ENCODE measurements around the gene ACOT11.

ACOT11 gene

DNA sequence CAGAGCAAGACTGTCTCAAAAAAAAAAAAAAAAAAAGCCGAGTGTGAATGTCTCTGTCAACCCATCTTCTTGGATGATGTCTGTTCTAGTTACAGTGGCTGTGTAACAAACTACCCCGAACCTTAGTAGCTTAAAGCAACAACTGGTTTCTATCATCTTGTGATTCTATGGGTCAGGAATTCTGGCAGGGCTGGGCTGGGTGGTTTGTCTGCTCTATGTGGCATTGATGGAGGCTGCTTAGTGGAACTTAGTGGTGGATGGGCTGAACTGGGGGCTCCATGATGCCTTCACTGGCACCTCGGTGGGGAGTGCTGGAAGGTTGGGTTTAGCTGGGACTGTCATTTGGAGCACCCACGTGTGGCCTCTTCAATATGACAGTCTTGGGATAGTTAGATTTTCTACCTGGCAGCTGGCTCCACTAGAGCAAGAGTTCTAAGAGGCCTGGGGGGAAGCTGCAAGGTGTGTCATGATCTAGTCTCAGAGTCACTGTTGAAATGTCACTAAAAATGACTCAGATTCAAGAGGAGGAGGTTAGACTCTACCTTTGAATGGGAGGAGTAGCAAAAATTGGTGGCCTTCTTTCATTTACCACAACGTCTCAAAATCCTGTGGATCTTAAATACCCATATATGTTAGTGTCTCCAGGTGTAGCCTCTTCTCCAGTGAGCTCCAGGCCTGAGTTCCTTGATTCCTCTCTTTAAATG lies 18.6 kb downstream of the ACOT11 start:
- DNase-seq: no peak

DNA sequence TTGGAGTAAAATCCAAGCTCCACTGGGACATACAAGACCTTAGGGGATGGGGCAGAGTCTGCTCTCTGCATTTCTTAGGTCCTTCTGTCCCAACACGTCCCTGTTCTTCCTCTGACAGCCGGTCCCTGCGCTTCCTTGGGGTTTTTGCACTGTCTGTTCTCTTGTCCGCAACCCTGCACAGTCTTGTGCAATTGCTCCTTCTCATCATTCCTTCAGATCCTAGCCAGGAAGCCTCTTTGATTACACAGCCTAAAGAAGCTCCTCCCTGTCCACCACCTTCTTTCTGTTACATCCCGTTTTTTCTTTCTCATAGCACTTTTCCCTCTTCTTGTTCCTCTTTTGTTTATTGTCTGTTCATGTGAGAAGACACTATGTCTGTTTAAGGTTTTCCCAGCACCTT lies 19.9 kb downstream of the ACOT11 start:
- no peak for DNase-seq

DNA sequence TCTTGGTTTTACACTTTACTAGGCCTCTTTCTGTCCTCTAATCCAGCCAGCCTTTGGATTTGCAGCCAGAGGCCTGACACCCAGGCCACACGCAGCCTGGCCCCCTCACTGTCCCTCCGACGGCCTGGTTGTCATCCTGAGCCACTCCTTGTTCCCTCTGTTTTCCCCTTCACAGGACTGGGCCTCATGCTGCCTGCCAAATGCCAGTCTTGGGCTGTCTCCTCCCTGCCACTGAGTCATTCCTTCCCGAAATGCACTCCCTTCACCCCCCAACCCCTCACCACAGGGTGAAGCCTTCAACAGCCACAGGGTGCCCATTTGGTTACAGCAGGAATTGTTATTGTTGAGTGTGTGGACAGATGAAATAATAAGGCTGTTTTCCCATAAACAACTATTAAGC lies 21.3 kb downstream of the ACOT11 start:
- DNase-seq: no peak

DNA sequence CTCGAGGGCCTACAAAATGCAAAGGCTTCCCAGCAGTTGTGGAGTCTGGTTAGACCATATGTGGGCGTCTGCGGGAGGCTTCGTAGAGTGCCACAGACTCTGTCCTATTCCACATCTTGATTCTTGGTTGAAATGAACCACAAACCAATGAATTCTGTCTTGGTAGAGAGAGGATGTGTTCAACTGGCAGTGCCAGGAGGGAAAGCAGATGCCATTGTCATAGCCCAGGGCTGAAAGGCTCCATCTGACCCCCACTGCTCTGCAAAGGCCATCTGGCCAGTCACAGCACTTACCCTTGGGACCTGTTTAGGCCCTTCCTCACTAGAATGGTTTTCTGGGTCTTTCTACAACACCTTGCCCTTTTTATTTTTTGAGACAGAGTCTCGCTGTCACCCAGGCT lies 22.1 kb downstream of the ACOT11 start:
- DNase-seq: no peak

DNA sequence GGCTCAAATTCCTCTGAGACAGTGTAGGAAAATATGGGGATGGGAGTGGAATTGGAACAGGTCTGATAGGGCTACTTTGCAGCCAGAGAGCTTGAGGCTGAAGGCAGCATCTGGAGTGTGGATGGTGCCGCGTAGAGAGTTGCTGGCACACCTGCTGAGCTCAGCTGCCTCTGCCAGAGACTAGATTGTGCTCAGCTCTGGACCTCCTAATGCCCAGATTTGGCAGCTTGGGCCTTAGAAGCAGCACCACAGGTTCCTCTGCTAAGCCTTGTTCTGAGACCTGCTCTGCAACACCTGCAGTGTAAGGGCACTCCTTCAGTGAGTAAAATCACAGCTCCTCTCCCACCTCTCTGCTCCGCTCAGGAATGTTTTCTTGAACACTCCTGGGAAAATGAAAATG lies 23.3 kb downstream of the ACOT11 start:
- DNase-seq: no peak

DNA sequence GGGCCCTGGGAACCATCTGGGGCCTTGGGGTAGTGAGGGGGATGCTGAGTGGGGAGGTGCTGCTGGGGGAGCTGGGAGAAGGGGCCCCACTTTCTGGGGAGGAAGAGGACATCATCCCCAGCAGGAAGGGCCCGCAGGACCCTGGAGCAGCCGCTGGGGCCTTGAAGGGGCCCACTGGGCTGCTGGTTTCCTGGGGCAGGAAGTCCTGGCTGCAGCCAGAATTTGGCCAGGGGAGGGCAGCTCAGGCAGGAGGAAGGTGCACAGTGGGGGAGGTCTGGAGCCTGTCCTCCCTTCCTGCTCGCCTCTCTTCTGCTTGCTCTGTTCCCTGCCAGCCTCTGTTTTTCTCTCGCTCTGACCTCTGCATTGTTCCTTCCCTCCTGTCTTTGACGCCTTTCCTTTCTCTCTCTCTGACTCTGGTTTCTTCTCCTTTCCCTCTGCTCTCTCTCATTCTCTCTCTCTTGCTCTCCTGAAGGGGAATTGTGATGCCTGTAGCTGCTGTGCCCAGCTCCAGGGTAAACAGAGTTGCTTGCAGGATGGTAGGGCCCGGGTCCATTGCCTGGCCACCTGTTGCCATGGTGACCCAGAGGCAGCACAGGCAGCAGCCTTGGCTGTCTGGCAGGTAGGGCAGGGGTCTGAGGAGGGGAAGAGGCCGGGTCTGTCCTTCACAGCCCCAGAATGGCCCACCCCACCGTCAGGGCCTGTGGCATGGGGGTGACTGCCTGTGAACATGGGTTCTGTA lies 23.9 kb downstream of the ACOT11 start:
- no peak for DNase-seq

DNA sequence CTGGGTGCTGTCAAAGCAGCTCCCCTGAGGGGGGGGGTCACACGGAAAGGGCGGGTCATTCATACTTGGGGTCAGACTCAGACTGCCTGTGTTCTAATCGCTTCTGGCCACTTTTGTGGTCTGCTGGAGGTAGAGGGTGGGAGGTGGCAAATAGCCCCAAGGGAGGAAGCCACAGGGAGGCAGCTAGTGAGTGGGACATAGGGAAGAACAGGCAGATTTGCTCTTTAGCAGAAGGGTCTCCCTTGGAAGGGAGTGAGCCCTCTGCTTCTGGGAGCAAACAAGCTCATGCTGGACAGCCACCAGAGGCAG lies 24.5 kb downstream of the ACOT11 start:
- no peak for DNase-seq

DNA sequence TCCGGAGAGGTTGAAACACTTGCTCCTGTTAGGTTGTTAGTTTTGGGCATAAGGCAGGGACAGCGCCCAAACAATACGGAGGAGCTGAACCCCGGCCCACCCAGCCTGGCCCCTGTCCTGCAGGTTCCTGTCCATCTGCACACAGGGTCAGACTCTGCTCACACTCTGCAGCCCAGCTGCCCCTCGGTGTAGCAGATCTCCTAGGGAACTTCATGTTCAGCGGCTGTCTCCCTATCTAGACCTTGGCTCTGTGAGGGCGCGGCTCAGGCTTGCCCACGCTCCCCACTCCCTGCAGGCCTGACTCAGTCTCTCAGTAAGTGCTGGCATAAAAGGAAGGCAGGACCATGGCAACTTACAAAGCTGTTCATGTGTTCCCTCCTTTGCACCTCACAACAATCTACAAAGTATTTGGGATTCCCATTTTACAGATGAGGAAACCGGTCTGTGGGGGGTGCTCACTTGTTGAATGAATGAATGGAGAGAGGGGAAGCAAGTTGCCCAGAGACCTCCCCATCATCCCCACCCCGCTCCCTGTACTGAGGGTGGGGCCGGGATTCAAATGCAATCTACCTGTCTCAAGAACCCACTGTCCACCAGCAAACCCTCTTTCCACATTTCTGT lies 26.2 kb downstream of the ACOT11 start:
- DNase-seq: no peak

DNA sequence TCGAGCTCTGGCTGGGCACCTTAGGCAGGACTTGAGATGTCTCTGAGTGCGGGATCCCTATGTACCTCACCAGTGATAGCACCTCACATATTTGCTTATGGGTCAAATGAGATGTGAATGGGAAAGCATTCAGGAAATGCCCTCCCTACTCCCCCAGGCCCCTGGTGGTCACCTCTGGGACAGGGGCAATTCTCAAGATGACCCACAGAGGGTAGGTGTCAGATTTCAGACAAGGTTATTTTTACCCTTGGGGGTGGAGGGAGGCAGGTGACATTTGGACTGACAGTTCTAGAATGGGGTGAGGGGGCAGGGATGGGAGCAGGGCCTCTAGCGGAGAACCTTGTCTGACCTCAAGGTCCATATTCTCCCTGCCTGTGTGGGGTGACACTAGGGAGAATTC lies 27.1 kb downstream of the ACOT11 start:
- no peak for DNase-seq

DNA sequence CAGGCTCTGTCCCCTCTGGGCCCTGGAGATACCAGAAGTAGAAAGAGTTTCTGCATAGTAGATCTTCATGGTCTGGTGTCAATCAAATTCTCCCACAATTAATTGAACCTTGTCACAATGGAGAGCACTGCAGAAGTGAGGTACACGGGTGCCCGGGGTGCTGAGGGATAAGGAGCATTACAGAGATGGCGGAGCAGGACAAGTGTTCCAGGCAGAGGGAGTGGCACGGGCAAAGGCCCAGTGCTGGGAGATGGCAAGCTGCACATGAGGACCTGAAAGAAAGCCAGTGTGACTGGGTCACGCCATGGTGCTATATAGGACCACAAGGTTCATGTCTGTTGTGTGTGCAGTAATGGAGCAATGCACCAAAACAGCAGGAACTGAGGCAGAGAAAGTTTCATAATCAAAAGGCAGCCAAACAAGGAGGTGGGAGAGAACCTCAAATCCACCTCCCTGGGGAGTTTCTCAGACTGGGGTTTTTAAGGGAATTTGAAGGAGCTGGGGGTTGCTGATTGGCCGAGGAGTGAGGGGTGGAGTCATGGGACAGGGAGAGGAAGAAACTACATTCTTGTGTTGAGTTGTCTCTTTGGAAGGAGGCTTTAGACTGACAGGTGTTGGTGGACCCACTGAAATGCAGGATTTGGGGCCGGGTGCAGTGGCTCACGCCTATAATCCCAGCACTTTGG lies 27.7 kb downstream of the ACOT11 start:
- no peak for DNase-seq

DNA sequence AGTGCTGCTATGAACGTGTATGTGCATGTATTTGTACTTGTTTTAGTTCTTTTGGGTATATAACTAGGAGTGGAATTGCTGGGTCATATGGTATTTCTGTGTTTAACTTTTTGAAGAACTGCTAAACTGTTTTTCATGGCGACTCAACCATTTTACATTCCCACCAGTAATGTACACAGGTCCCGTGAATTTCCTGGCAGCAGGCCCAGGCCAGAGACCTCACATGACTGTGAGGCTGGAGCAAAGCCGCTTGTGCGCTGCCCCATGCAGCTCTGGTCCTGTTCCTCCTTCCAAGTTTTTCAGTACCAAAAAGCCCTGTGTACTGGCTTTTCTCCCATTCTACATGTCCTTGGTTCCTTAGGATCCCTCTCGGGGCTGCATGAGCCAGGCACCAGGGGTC lies 29.6 kb downstream of the ACOT11 start:
- DNase-seq: no peak

DNA sequence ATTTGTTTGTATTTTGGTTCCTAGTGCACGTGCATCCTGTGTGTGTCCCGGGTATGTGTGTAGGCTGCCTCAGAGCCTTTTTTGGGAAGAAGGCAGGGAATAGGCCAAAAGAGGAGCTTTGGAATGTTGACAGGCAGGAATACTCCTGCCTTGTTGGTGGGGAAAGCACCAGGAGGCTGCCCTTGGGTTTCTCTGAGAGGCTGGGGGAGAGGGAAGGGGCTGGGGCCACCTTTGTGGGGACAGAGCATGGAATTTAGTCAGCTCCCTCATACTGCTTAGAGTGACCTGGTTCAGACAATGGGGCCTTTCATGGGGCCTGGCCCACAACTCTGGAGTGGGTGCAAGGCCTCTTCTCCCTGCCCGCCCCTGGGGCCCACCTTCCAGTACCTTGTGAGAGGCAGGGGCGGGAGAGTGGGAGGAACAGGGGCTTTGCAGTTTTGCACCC lies 31.3 kb downstream of the ACOT11 start:
- no peak for DNase-seq

DNA sequence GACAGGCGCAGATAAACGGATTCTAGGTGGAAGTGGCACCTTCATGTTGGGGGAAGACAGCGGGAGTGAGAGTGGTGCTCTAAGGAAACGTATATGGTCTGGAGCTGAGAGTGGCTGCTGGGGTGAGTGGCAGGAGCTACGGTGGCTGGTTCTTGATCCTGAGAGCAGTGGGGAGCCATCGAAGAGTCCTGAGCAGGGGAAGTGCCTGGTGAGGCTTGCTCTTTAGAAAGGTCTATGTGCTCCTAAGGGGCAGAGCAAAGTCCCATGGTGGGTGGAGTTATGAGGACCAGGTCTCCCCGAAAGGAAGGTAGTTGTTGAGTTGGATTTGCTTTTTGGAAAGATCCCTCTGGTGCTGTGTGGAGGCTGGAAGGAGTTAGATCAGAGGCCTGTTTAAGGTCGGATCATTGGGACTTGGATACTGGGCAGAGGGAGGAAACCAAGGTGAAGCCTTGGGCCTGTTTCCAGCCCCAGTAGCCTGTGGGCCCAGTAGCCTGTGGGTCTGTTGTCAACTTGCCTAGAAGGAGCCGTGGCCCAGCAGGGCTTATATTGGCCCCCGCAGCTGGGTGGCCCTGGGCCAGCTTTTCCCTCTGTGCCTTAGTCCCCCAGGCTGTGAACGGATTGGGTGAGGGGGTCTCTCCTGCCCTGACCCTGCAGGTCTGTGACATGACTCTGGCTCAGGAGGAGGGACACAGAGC lies 33.0 kb downstream of the ACOT11 start:
- no peak for DNase-seq

DNA sequence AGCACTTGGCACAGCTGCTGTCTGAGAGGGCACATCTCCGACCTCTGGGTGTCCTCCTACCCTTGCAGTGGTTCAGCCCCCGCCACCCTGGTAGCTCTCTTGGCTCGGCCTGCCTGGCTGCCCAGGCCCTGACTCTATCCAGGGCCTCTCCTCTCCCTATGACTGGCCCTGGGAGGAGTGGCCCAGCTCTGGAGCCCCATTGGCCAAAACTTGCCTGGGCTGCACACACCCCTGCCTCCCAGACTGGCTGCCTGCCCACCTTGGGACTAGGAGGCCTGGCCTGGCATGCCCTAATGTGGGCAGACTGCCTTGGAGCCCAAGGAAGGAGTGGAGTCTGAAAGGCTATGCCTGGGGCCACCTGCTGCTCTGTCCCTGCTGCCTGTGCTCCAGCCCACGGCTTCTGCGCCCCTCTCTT lies 33.6 kb downstream of the ACOT11 start:
- no peak for DNase-seq

DNA sequence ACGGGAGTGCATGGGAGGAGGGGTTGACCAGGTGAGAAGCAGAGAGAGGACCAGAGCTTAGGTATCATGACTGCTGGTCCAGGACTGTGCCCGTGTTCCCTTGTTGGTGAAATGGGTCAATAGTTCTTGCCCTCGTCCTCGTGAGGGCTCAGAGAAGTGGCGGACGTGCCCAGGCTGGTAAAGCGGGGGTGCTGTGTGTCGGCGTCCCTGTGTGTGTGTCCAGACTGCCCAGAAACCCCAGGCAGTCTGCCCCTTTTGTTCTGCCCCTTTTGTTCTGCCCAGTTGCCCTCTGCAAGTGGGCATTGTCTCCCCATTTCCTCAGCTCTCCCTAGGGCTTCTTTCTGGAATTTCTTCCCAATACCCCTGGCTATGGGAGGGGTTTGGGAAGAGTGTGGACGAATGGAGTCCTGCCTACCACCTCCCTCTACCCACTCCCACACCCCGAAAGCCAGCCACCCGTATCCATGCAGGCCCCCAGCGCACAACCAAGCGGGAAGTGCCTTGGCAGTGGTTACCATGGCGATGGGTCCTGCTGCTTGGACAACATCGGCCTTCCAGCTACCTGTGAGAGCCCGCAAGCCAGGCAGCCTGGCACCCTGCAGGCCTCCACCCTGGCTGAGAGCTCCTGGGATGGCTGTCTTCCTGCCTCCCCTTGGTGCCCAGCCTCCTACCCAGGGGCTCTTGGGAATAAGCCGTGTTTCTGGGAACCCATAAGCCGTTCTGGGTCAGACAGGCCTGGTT lies 34.7 kb downstream of the ACOT11 start:
- no peak for DNase-seq

DNA sequence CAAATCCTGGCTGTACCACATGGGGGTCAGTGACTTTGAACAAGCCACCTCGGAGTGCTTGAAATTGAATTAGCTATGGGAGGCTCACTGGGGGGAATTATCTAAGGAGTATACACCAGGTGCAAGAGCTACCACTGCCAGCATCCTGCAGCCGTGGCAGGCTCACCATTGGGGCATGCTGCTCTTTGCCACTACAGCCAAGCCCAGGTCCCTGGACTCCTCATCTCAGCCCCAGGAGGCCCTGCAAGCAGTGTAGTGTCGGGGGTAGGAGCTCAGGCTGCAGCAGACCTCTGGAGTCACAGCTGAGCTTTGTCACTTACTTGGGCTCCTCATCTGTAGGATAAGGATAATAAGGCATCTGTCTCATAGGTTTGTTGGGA lies 35.3 kb downstream of the ACOT11 start:
- DNase-seq: no peak

DNA sequence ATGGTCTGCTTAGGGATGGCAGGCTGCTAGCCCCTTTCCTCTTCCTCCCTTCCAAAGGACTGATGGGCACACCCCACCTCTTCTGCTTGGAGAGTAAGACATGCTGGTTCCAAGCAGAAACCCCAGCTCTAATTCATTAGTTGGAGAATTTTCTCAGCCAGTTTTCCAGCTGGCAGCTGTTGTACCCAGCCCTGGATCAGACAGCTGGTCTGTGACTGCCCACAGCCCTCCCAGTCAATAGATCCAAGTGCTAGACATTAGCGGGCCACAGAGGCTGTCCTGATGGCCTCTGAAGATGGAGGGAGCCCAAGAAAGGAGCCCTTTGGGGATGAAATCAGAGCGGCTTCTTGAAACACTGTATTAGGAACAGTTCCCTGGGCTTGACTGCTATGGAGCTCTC lies 35.8 kb downstream of the ACOT11 start:
- no peak for DNase-seq

DNA sequence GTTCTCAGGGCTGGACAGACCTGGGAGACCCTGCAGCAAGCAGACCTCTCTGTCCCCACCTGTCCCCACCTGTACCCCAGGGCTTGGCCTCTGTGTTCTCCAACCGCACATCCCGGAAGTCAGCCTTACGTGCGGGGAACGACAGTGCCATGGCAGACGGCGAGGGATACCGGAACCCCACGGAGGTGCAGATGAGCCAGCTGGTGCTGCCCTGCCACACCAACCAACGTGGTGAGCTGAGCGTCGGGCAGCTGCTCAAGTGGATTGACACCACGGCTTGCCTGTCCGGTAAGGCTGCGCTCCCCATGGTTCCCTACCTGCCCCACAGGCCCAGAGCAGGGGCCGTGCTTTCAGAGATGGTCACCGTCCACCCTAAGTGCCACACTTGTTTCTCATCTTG lies 36.5 kb downstream of the ACOT11 start:
- DNase-seq: no peak

DNA sequence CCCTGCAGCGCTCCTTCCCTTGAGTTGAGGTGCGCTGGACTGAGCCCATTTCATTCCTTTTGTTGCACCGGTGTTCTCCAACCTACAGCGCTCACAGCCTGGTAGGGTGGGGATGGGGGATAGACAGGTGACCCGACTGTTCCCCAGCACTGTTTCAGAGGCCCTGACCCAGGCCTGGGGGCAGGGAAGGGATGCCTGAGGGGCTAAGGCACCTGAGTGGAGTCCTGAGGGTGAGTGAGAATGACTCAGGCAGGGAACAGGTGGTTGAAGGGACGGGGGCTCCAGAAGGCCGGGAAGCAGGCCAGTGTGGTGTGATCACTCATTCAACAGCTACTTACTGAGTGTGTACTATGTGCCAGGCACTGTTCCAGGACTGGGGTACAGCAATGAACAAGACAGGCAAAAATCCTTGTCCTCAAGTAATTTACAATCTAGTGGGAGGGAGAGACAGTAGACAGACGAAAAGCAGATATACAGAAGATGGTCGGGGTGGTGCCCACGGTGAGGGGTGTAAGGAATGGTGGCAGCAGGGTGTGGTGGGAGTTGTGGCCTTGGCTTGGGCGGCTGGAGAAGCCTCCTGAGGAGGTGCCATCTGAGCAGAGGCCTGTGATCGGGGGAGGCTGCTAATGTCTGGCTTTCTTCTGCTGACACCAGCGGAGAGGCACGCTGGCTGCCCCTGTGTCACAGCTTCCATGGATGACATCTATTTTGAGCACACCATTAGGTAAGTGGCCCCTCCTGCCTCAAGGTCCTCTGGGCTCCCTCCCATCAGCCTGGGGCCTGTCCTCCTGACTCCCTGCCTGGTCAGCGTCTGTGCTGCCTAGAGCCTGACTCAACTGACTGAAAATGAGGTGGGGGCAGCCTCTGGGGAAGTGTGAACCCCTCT lies 37.4 kb downstream of the ACOT11 start:
- DNase-seq: no peak

DNA sequence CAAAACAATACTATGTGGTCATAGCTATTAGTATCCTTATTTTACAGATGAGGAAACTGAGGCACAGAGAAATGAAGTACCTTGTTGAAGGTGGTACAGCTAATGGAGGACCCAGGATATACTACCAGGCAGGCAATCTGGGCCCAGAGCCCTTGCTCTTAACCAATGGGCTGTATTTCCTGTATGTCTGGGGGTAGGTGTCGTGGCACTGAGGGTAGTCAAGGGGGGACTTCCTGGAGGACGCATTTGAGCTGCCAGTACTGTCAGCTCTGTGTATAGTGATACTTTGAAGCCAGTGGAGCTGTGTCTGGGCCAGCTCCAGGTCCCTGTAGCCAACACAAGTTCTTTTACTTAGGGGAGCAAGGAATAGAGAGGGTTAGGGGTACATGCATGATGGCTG lies 40.3 kb downstream of the ACOT11 start:
- DNase-seq: no peak

DNA sequence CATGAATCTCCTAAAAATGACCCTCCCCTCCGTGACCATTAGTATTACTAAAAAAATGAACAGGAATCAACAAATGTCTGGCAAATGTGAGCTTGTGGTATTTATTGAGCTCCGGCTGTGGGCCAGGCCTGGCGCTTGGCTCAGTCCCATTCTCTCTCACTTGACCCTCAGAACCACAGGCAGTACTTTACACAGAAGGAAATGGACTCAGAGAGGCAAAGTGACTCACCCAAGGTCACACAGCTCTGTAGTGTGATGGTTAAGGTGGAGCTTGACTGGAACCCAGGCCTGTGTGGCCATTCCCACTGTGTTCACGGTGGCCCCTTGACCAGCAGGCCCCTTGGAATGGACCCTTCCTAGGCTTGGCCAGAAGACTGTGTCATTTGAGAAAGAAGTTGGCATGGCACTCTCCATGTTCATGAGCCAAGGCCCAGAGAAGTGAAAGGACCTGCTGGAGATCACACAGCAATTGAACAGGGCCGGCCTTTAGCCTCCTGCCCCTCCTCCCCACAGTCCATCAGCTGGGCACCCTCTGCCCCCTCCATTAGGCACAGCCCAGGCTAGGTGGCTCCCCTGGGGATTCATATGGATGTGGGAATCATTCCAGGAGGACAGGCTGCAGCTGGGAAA lies 43.2 kb downstream of the ACOT11 start:
- no peak for DNase-seq

Data from CD4-positive, alpha-beta T cell treated with Interleukin-12 subunit alpha and Interleukin-12 subunit beta, for 1 hour (primary cell).